Amygdala (tissue), 56 donors: ENCODE data around the gene DHX32.
"Not testable (repeated sequence)": the region's sequence is repeated elsewhere in the genome, so short reads cannot be mapped to it uniquely, and the experiment has no call there.

Experiments
- DNase-seq, 56 donors: peaks; one replicate each; lab custom pipeline; 2025; lab: John Stamatoyannopoulos, UW

DHX32 gene

GRCh38 chr10:125881192-125881591 lies at the start of gene DHX32:
Gene DHX32, minus strand, starts transcription at chr10:125881292. Its CDS starts 468 bp downstream, at chr10:125880824.
- no peak for DNase-seq

- no peak for DNase-seq
These were observed 48.5 kb upstream of the DHX32 start for GRCh38 chr10:125929618-125930017.

GRCh38 chr10:125928928-125929585 lies 48.0 kb upstream of the DHX32 start:
- DNase-seq, result no peak

GRCh38 chr10:125927265-125927664 lies 46.2 kb upstream of the DHX32 start:
- DNase-seq, result not testable (repeated sequence)

GRCh38 chr10:125926247-125926646 lies 45.2 kb upstream of the DHX32 start:
- no peak for DNase-seq

- DNase-seq, result no peak
These were observed 44.3 kb upstream of the DHX32 start for GRCh38 chr10:125925262-125925834.

GRCh38 chr10:125921643-125922306 lies 40.7 kb upstream of the DHX32 start:
- DNase-seq, result not testable (repeated sequence)

GRCh38 chr10:125917704-125918361 lies 36.7 kb upstream of the DHX32 start:
- DNase-seq, result not testable (repeated sequence)

- DNase-seq, result no peak
These were observed 35.9 kb upstream of the DHX32 start for GRCh38 chr10:125916977-125917376.

GRCh38 chr10:125913277-125913676 lies 32.2 kb upstream of the DHX32 start:
- not testable (repeated sequence) for DNase-seq

GRCh38 chr10:125911990-125912389 lies 30.9 kb upstream of the DHX32 start:
- DNase-seq, result no peak

GRCh38 chr10:125911145-125911544 lies 30.1 kb upstream of the DHX32 start:
- no peak for DNase-seq

GRCh38 chr10:125909491-125909890 lies 28.4 kb upstream of the DHX32 start:
- DNase-seq, result not testable (repeated sequence)

- DNase-seq, result not testable (repeated sequence)
These were observed 27.7 kb upstream of the DHX32 start for GRCh38 chr10:125908813-125909212.

GRCh38 chr10:125907598-125907997 lies 26.5 kb upstream of the DHX32 start:
- DNase-seq, result not testable (repeated sequence)

- not testable (repeated sequence) for DNase-seq
These were observed 24.2 kb upstream of the DHX32 start for GRCh38 chr10:125905069-125905994.

- not testable (repeated sequence) for DNase-seq
These were observed 22.1 kb upstream of the DHX32 start for GRCh38 chr10:125903135-125903640.

GRCh38 chr10:125900963-125901362 lies 19.9 kb upstream of the DHX32 start:
- not testable (repeated sequence) for DNase-seq

- DNase-seq, result not testable (repeated sequence)
These were observed 16.2 kb upstream of the DHX32 start for GRCh38 chr10:125897317-125897716.
